IPS-15b (cell line): ENCODE data around the gene CHDH.
A peak's percentile ranks its signal among the peaks of the same experiment; 100 is the strongest.

Source experiments
- H3K27me3 ChIP-seq: one replicate; pipeline ENCODE4 v1.6.1; 2013; ENCODE audit warnings: low read length; ENCODE audit not compliant: control insufficient read depth, insufficient read depth
- H3K36me3 ChIP-seq: one replicate; pipeline ENCODE4 v1.6.1; 2013; ENCODE audit warnings: low read length; ENCODE audit not compliant: control insufficient read depth, insufficient read depth
- H3K4me1 ChIP-seq: one replicate; pipeline ENCODE4 v1.6.1; 2013; ENCODE audit warnings: mild to moderate bottlenecking, low read length; ENCODE audit not compliant: control insufficient read depth, insufficient read depth
- H3K4me3 ChIP-seq: one replicate; pipeline ENCODE4 v1.5.1; 2013; ENCODE audit warnings: low read depth, low read length
- H3K9ac ChIP-seq: one replicate; pipeline ENCODE4 v1.6.1; 2013; ENCODE audit warnings: low read depth, mild to moderate bottlenecking, low read length
- H3K9me3 ChIP-seq: one replicate; pipeline ENCODE4 v1.6.1; 2013; ENCODE audit warnings: mild to moderate bottlenecking, low read length; ENCODE audit not compliant: control insufficient read depth, insufficient read depth

The CHDH gene

GRCh38 chr3:53846134-53846850 lies at the start of gene CHDH, which contains the start of gene IL17RB:
Gene CHDH, minus strand, starts transcription at chr3:53846419. Its CDS starts 22,411 bp downstream, at chr3:53824008.
Gene IL17RB, plus strand, starts transcription at chr3:53846568. Its CDS starts 21 bp downstream, at chr3:53846589.
- peaks cover 15% of the 10 kb centered on the region for H3K27me3 ChIP-seq
- peak within 1 kb of the TSS; percentile 76 for H3K9ac ChIP-seq
- no peaks in the 10 kb centered on the region for H3K9me3 ChIP-seq
- no peaks in the 10 kb centered on the region for H3K36me3 ChIP-seq
- peaks cover 4% of the 10 kb centered on the region for H3K4me1 ChIP-seq
- peak within 1 kb of the TSS; percentile 76 for H3K4me3 ChIP-seq

GRCh38 chr3:53892286-53892637 lies 46.0 kb upstream of the CHDH start:
- Histone ChIP-seq H3K9me3 (no peaks in the 10 kb centered on the region), H3K4me1 (no peaks in the 10 kb centered on the region), H3K9ac (peak overlapping the region; percentile 42), H3K27me3 (no peaks in the 10 kb centered on the region), H3K36me3 (peaks cover 3% of the 10 kb centered on the region), H3K4me3 (peak overlapping the region; percentile 83)

- Histone ChIP-seq H3K27me3 (no peaks in the 10 kb centered on the region), H3K4me3 (peak within 1 kb of the TSS; percentile 83), H3K9me3 (no peaks in the 10 kb centered on the region), H3K9ac (peak within 1 kb of the TSS; percentile 57), H3K4me1 (no peaks in the 10 kb centered on the region), H3K36me3 (peaks cover 3% of the 10 kb centered on the region)
Observed at GRCh38 chr3:53891497-53892285, 45.5 kb upstream of the CHDH start, which contains the start of gene SELENOK. Gene SELENOK, minus strand, starts transcription at chr3:53891859.

GRCh38 chr3:53890726-53891475 lies 44.7 kb upstream of the CHDH start:
- H3K36me3 ChIP-seq = peaks cover 3% of the 10 kb centered on the region
- H3K4me1 ChIP-seq = no peaks in the 10 kb centered on the region
- H3K4me3 ChIP-seq = peak overlapping the region; percentile 83
- H3K27me3 ChIP-seq = no peaks in the 10 kb centered on the region
- peak overlapping the region; percentile 57 for H3K9ac ChIP-seq
- H3K9me3 ChIP-seq = no peaks in the 10 kb centered on the region

GRCh38 chr3:53888232-53888631 lies 42.0 kb upstream of the CHDH start:
- peaks cover 7% of the 10 kb centered on the region for H3K36me3 ChIP-seq

GRCh38 chr3:53887446-53887845 lies 41.2 kb upstream of the CHDH start:
- Histone ChIP-seq H3K27me3 (no peaks in the 10 kb centered on the region), H3K9me3 (no peaks in the 10 kb centered on the region), H3K9ac (no peak overlapping the region), H3K4me1 (peaks cover 1% of the 10 kb centered on the region), H3K36me3 (peaks cover 7% of the 10 kb centered on the region), H3K4me3 (no peak overlapping the region)

More at GRCh38 chr3:53888232-53888631, 42.0 kb upstream of the CHDH start:
- no peak overlapping the region for H3K9ac ChIP-seq
- no peak overlapping the region for H3K4me3 ChIP-seq
- H3K9me3 ChIP-seq = no peaks in the 10 kb centered on the region
- no peaks in the 10 kb centered on the region for H3K4me1 ChIP-seq
- H3K27me3 ChIP-seq = no peaks in the 10 kb centered on the region

GRCh38 chr3:53885239-53885638 lies 39.0 kb upstream of the CHDH start:
- H3K36me3 ChIP-seq = peaks cover 6% of the 10 kb centered on the region
- no peak overlapping the region for H3K4me3 ChIP-seq
- peaks cover 7% of the 10 kb centered on the region for H3K4me1 ChIP-seq
- H3K9ac ChIP-seq = no peak overlapping the region
- H3K9me3 ChIP-seq = no peaks in the 10 kb centered on the region
- no peaks in the 10 kb centered on the region for H3K27me3 ChIP-seq

GRCh38 chr3:53884623-53885022 lies 38.4 kb upstream of the CHDH start:
- Histone ChIP-seq H3K9ac (no peak overlapping the region), H3K4me1 (peaks cover 7% of the 10 kb centered on the region), H3K4me3 (no peak overlapping the region), H3K27me3 (no peaks in the 10 kb centered on the region), H3K9me3 (no peaks in the 10 kb centered on the region), H3K36me3 (peaks cover 6% of the 10 kb centered on the region)

- peaks cover 7% of the 10 kb centered on the region for H3K4me1 ChIP-seq
- H3K27me3 ChIP-seq = no peaks in the 10 kb centered on the region
- no peak overlapping the region for H3K4me3 ChIP-seq
- H3K9ac ChIP-seq = no peak overlapping the region
- H3K36me3 ChIP-seq = peaks cover 10% of the 10 kb centered on the region
- no peaks in the 10 kb centered on the region for H3K9me3 ChIP-seq
Observed at GRCh38 chr3:53883008-53883407, 36.8 kb upstream of the CHDH start.

GRCh38 chr3:53881691-53882593 lies 35.7 kb upstream of the CHDH start, which contains the start of gene ACTR8:
Gene ACTR8, minus strand, starts transcription at chr3:53882152. Its CDS starts 51 bp downstream, at chr3:53882101.
- Histone ChIP-seq H3K4me3 (peak within 1 kb of the TSS; percentile 93), H3K36me3 (peaks cover 10% of the 10 kb centered on the region), H3K4me1 (peaks cover 7% of the 10 kb centered on the region), H3K27me3 (no peaks in the 10 kb centered on the region), H3K9ac (peak within 1 kb of the TSS; percentile 98), H3K9me3 (no peaks in the 10 kb centered on the region)
